Stimulated activated CD8-positive, alpha-beta memory T cell treated with anti-CD3 and anti-CD28 coated beads, Interleukin-15, amount 100 ng/mL, for 1 hour (primary cell): ENCODE results near the gene C11orf86.
A peak's percentile ranks its signal among the peaks of the same experiment; 100 is the strongest.
"Not testable (repeated sequence)": the region's sequence is repeated elsewhere in the genome, so short reads cannot be mapped to it uniquely, and the experiment has no call there.

ENCODE experiments used
- DNase-seq: peaks from one replicate; pipeline ENCODE4 v3.0.0-alpha.2; 2020; ENCODE audit warnings: low read depth

The C11orf86 gene

GRCh38 chr11:66974724-66975404 is at the start of gene C11orf86:
C11orf86 (plus strand) TSS chr11:66975304; CDS start chr11:66975363, 59 bp downstream.
- DNase-seq, result no peak

GRCh38 chr11:66929753-66930152 is 45.4 kb upstream of the C11orf86 start:
- no peak for DNase-seq

- DNase-seq, result no peak
These were observed 42.6 kb upstream of the C11orf86 start for GRCh38 chr11:66932543-66932942.

- DNase-seq, result no peak
These were observed 41.6 kb upstream of the C11orf86 start for GRCh38 chr11:66933531-66933930.

GRCh38 chr11:66934950-66935779 is 39.9 kb upstream of the C11orf86 start:
- no peak for DNase-seq

- no peak for DNase-seq
These were observed 38.8 kb upstream of the C11orf86 start for GRCh38 chr11:66936311-66936711.

GRCh38 chr11:66937193-66937733 is 37.8 kb upstream of the C11orf86 start:
- DNase-seq, result no peak

GRCh38 chr11:66938582-66939135 is 36.4 kb upstream of the C11orf86 start:
- DNase-seq, result no peak

- no peak for DNase-seq
These were observed 25.0 kb upstream of the C11orf86 start for GRCh38 chr11:66950112-66950535.

- DNase-seq, result no peak
These were observed 24.0 kb upstream of the C11orf86 start for GRCh38 chr11:66951135-66951534.

GRCh38 chr11:66951927-66952337 is 23.2 kb upstream of the C11orf86 start:
- no peak for DNase-seq

GRCh38 chr11:66953081-66953833 is 21.8 kb upstream of the C11orf86 start:
- no peak for DNase-seq

GRCh38 chr11:66956689-66957290 is 18.3 kb upstream of the C11orf86 start:
- no peak for DNase-seq

- DNase-seq, result no peak
These were observed 17.2 kb upstream of the C11orf86 start for GRCh38 chr11:66957971-66958231.

- DNase-seq, result peak; percentile 94
These were observed 16.7 kb upstream of the C11orf86 start, which contains the start of gene PC for GRCh38 chr11:66958232-66958955. PC (minus strand) TSS chr11:66958383; CDS start chr11:66872159, 86,224 bp downstream.

- no peak for DNase-seq
These were observed 16.2 kb upstream of the C11orf86 start for GRCh38 chr11:66958956-66959274.

- DNase-seq, result not testable (repeated sequence)
These were observed 13.4 kb upstream of the C11orf86 start for GRCh38 chr11:66961691-66962213.

- no peak for DNase-seq
These were observed 12.9 kb upstream of the C11orf86 start for GRCh38 chr11:66962247-66962646.

- no peak for DNase-seq
These were observed 12.3 kb upstream of the C11orf86 start for GRCh38 chr11:66962801-66963200.

GRCh38 chr11:66964495-66964894 is 10.6 kb upstream of the C11orf86 start:
- DNase-seq, result no peak

GRCh38 chr11:66966351-66966750 is 8.8 kb upstream of the C11orf86 start:
- DNase-seq, result no peak
